IMR-90 (cell line): ENCODE measurements around the gene CCDC7. TPM values are rescaled to one million over a fixed set of nuclear protein-coding genes. Genes with fewer than 3 reads are reported as not detected.
"Not testable (repeated sequence)": the region's sequence is repeated elsewhere in the genome, so short reads cannot be mapped to it uniquely, and the experiment has no call there.

Source experiments
- ATAC-seq: fragments of 200-7000 bp; cut with Tn5 transposase; 2 replicates; pipeline ENCODE4 v1.9.1; 2020; ENCODE audit warnings: low read depth, mild to moderate bottlenecking, moderate library complexity
- BruUV-seq: library from RNA; stranded (reverse); fragments of 400-500 nt; replicated peaks from 2 replicates; lab custom pipeline; 2021; lab: Mats Ljungman, UMichigan
- CTCF ChIA-PET: fragments of 300-600 bp; formaldehyde crosslinking; extraction: SDS; loops from one replicate; lab custom pipeline; 2021; ENCODE audit warnings: antibody characterized with exemption; lab: Yijun Ruan, JAX
- POLR2A ChIA-PET: fragments of 300-600 bp; sonication (Branson Sonifier 250); formaldehyde crosslinking; loops from one replicate; lab custom pipeline; 2022; ENCODE audit warnings: antibody characterized with exemption; ENCODE audit not compliant: unreplicated experiment; lab: Charles Lee
- DNase-seq: peaks from one replicate; pipeline ENCODE4 v3.0.0; 2013
- H2AFZ ChIP-seq: replicated peaks from 2 replicates; pipeline ENCODE3; 2013; ENCODE audit warnings: low read length, mild to moderate bottlenecking; ENCODE audit not compliant: poor library complexity
- H2AK5ac ChIP-seq: 2 replicates; pipeline ENCODE4 v1.6.1; 2013; ENCODE audit warnings: low read depth, low read length, inconsistent platforms
- H2AK9ac ChIP-seq: replicated peaks from 2 replicates; pipeline ENCODE3; 2013; ENCODE audit warnings: mild to moderate bottlenecking, low read depth, low read length, moderate library complexity; ENCODE audit not compliant: poor library complexity
- H2BK120ac ChIP-seq: 2 replicates; pipeline ENCODE4 v1.6.1; 2013; ENCODE audit warnings: low read depth, low read length, inconsistent platforms
- H2BK15ac ChIP-seq: 3 replicates; pipeline ENCODE4 v1.6.1; 2013; ENCODE audit warnings: low read depth, low read length, inconsistent platforms
- H2BK20ac ChIP-seq: 2 replicates; pipeline ENCODE4 v1.6.1; 2013; ENCODE audit warnings: low read depth, mild to moderate bottlenecking, inconsistent platforms, low read length, moderate library complexity
- H2BK5ac ChIP-seq: 2 replicates; pipeline ENCODE4 v1.6.1; 2013; ENCODE audit warnings: mild to moderate bottlenecking, low read depth, low read length, inconsistent platforms; ENCODE audit not compliant: poor library complexity, severe bottlenecking
- H3K14ac ChIP-seq: replicated peaks from 2 replicates; pipeline ENCODE4 v1.6.1; 2013; ENCODE audit warnings: low read depth, low read length, inconsistent platforms
- H3K18ac ChIP-seq: 2 replicates; pipeline ENCODE4 v1.6.1; 2013; ENCODE audit warnings: low read depth, low read length, control low read depth
- H3K23ac ChIP-seq: 2 replicates; pipeline ENCODE4 v1.6.1; 2013; ENCODE audit warnings: low read depth, low read length, inconsistent platforms
- H3K27ac ChIP-seq: 2 replicates; pipeline ENCODE4 v1.5.1; 2013; ENCODE audit warnings: mild to moderate bottlenecking, control low read depth, low read length; ENCODE audit not compliant: insufficient read depth
- H3K27me3 ChIP-seq: 2 replicates; pipeline ENCODE4 v1.6.1; 2013; ENCODE audit warnings: low read length; ENCODE audit not compliant: control insufficient read depth, insufficient read depth
- H3K36me3 ChIP-seq: 2 replicates; pipeline ENCODE4 v1.6.1; 2013; ENCODE audit warnings: low read length, mixed read lengths; ENCODE audit not compliant: control insufficient read depth, insufficient read depth
- H3K4ac ChIP-seq: 2 replicates; pipeline ENCODE4 v1.6.1; 2013; ENCODE audit warnings: low read depth, low read length, inconsistent platforms
- H3K4me1 ChIP-seq: 2 replicates; pipeline ENCODE4 v1.6.1; 2013; ENCODE audit warnings: low read length, mixed read lengths; ENCODE audit not compliant: control insufficient read depth, insufficient read depth
- H3K4me2 ChIP-seq: 2 replicates; pipeline ENCODE4 v1.6.1; 2013; ENCODE audit warnings: low read depth, mild to moderate bottlenecking, control low read depth, low read length, moderate library complexity
- H3K4me3 ChIP-seq: 2 replicates; pipeline ENCODE4 v1.5.1; 2013; ENCODE audit warnings: low read depth, mild to moderate bottlenecking, control low read depth, low read length, moderate library complexity; ENCODE audit not compliant: insufficient read depth
- H3K56ac ChIP-seq: 2 replicates; pipeline ENCODE4 v1.6.1; 2013; ENCODE audit warnings: low read length, inconsistent platforms; ENCODE audit not compliant: insufficient read depth; ENCODE audit errors: extremely low read depth
- H3K79me1 ChIP-seq, 2 experiments: 2 replicates each; pipeline ENCODE4 v1.6.1; 2013; ENCODE audit warnings: low read length in 2 of 2, inconsistent platforms in 1 of 2, low read depth in 1 of 2
- H3K9ac ChIP-seq: 2 replicates; pipeline ENCODE4 v1.6.1; 2013; ENCODE audit warnings: low read depth, low read length, control low read depth
- H3K9me1 ChIP-seq: 2 replicates; pipeline ENCODE4 v1.6.1; 2013; ENCODE audit warnings: low read length, inconsistent platforms; ENCODE audit not compliant: insufficient read depth
- H3K9me3 ChIP-seq: 2 replicates; pipeline ENCODE4 v1.6.1; 2013; ENCODE audit warnings: low read length; ENCODE audit not compliant: control insufficient read depth, insufficient read depth
- H4K20me1 ChIP-seq: 2 replicates; pipeline ENCODE4 v1.6.1; 2013; ENCODE audit warnings: low read length, inconsistent platforms; ENCODE audit not compliant: insufficient read depth
- H4K5ac ChIP-seq: 2 replicates; pipeline ENCODE4 v1.6.1; 2013; ENCODE audit warnings: mild to moderate bottlenecking, low read depth, low read length, control low read depth
- H4K8ac ChIP-seq, 2 experiments: 2 replicates each; pipeline ENCODE4 v1.6.1; 2013; ENCODE audit warnings: low read depth in 2 of 2, low read length in 2 of 2, control low read depth in 1 of 2, inconsistent platforms in 1 of 2
- H4K91ac ChIP-seq: 2 replicates; pipeline ENCODE4 v1.6.1; 2013; ENCODE audit warnings: low read depth, low read length, inconsistent platforms; ENCODE audit not compliant: insufficient read depth
- WGBS, 2 experiments: methylation state at CpG; one replicate each; pipeline versions ENCODE4 v1.1.5 to v1.1.7; 2013; ENCODE audit warnings: missing lambda C conversion rate in 2 of 2; ENCODE audit not compliant: insufficient read length in 1 of 2; ENCODE audit errors: extremely low coverage in 2 of 2; 5-methylcytosine and 5-hydroxymethylcytosine counted together
- dilution Hi-C: fragments of 300-500 bp; cut with HindIII; formaldehyde crosslinking; loops from one replicate; pipeline ENCODE4 v1.14.3; 2018; ENCODE audit warnings: low sequenced_read_pairs; ENCODE audit not compliant: unreplicated experiment
- in situ Hi-C: fragments of 300-500 bp; cut with MboI; formaldehyde crosslinking; loops from 3 replicates; pipeline ENCODE4 v1.14.3; 2019; ENCODE audit warnings: low sequenced_read_pairs, inconsistent platforms, mixed read lengths
- intact Hi-C: fragments of 100-400 bp; cut with micrococcal nuclease; formaldehyde crosslinking; loops from 2 replicates; pipeline ENCODE4 v1.10.0; 2022
- polyA plus RNA-seq, 3 experiments: library from polyadenylated mRNA; depleted of rRNA; stranded (reverse); fragments of >200 nt; gene quantifications; 2 replicates each; pipeline ENCODE4 v1.2.3, GENCODE V29; 2012; ENCODE audit warnings: low replicate concordance in 1 of 3
- total RNA-seq: library from RNA; depleted of rRNA; stranded (reverse); fragments of >200 nt; gene quantifications from 2 replicates; pipeline ENCODE4 v1.2.3, GENCODE V29; 2012

The CCDC7 gene
- total and polyA plus RNA-seq, 2 of the 4 experiments (the other 2 are of a cell fraction) = 0.74 to 4.3 TPM

DNA sequence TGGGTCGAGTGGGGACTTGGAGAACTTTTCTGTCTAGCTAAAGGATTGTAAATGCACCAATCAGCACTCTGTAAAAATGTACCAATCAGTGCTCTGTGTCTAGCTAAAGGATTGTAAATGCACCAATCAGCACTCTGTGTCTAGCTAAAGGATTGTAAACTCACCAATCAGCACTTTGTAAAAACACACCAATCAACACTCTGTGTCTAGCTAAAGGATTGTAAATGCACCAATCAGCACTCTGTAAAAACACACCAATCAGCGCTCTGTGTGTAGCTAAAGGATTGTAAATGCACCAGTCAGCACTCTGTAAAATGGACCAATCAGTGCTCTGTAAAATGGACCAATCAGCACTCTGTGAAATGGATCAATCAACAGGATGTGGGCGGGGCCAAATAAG, 155.6 kb downstream of the CCDC7 start:
- in situ Hi-C loops, H3K56ac ChIP-seq, ATAC-seq, H2BK20ac ChIP-seq, DNase-seq, H3K9ac ChIP-seq, H3K18ac ChIP-seq, H3K27ac ChIP-seq, H2BK5ac ChIP-seq, H3K4me1 ChIP-seq, H3K27me3 ChIP-seq, H4K8ac ChIP-seq, dilution Hi-C loops, H2AK9ac ChIP-seq, H2AFZ ChIP-seq, CTCF ChIA-PET, H4K5ac ChIP-seq, POLR2A ChIA-PET, H2AK5ac ChIP-seq, BruUV-seq, H3K9me1 ChIP-seq, H3K4ac ChIP-seq, intact Hi-C loops, H2BK120ac ChIP-seq, H3K23ac ChIP-seq, H2BK15ac ChIP-seq, H3K9me3 ChIP-seq, H4K91ac ChIP-seq, H3K4me2 ChIP-seq, H4K20me1 ChIP-seq, H3K4me3 ChIP-seq, H3K14ac ChIP-seq, H3K36me3 ChIP-seq, H3K79me1 ChIP-seq: not testable (repeated sequence)
- WGBS, 2 experiments = 0% methylated on average over 1 of the region's 3 CpGs; no CpG with 5 or more reads in 1 of the 2 experiments
